ENCODE data around the gene CYFIP1.

The CYFIP1 gene

DNA sequence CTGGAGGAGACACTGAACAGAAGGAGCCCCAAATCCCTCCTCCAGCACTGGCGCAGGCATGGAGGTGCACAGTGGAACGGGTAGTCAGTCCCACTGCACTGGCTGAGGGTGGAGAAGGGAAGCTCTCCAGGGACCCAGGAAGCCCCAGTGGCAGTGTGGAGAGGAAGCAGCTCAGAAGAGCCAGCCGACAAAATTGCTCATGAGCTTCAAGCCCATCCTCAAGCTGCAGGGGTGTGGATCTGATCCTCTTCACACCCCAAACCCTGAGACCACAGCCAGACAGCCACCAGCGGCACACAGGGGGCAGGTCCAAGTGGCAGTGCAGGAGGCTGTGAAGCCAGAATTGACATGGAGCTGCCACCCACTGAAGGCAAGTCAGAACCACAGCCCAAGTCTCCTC, 32.1 kb downstream of the CYFIP1 start:
- no peak for DNase-seq

- no peak for DNase-seq
Observed at GRCh38 chr15:22947101-22948000, 32.8 kb downstream of the CYFIP1 start.

- no peak for DNase-seq
Observed at GRCh38 chr15:22945071-22945470, 35.1 kb downstream of the CYFIP1 start.

DNA sequence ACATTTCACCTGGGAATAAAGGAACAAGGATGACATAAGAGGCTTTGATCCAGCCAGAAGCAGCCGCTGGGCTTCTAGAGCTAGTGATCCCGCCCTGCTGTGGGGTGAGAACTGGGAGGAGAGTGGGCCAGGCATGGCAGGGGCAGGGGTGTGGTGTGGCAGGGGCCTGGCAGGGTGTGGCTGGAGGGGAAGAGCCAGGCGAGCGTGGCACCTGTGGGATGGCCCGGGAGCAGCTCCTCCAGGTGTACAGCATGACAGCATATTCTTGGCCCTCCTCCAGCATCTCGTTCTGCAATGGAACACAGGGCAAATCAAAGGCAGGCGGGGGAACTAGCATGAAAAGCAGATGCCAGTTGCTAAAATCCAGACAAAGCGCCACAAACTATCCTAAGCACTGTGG, 35.5 kb downstream of the CYFIP1 start:
- DNase-seq, result no peak

DNA sequence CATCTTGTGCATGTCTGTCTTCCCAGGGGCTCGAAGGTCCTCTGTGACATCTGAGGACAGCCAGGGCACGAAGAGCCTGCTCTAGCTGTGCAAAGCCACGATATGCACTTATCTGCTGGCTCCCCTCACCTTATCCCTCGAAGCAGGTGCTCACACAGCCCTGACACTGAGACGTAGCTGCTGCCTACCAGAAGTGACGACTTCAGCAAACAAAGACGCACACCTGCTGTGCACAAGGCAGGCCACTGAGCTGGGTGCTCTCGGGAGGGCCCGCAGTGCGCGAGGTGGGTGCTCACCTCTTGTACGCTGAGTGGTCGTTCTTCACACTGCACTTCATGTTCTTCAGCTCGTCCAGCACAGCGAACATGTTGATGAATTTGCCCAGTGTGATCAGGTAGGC, 37.3 kb downstream of the CYFIP1 start:
- DNase-seq, result no peak

GRCh38 chr15:22942306-22942855, 37.8 kb downstream of the CYFIP1 start:
- DNase-seq, result no peak

DNA sequence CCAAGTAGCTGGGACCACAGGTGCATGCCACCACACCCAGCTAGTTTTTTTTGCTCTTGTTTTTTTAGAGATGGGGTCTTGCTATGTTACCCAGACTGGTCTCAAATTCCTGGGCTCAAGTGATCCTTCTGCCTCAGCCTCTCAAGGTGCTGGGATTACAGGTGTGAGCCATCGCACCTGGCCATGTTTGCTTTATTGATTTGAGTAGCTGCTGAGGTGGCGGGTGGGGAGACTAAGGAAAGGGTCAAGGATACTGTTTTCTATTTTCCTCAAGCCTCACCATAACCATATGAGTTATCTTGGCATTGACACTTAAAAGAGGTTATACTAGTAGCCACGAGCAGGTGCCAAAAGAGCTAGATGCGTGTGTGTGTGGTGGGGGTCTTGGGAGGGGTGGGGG, 39.0 kb downstream of the CYFIP1 start:
- no peak for DNase-seq

GRCh38 chr15:22939652-22940061, 40.5 kb downstream of the CYFIP1 start:
- no peak for DNase-seq

GRCh38 chr15:22939051-22939450, 41.1 kb downstream of the CYFIP1 start:
- DNase-seq, result no peak

DNA sequence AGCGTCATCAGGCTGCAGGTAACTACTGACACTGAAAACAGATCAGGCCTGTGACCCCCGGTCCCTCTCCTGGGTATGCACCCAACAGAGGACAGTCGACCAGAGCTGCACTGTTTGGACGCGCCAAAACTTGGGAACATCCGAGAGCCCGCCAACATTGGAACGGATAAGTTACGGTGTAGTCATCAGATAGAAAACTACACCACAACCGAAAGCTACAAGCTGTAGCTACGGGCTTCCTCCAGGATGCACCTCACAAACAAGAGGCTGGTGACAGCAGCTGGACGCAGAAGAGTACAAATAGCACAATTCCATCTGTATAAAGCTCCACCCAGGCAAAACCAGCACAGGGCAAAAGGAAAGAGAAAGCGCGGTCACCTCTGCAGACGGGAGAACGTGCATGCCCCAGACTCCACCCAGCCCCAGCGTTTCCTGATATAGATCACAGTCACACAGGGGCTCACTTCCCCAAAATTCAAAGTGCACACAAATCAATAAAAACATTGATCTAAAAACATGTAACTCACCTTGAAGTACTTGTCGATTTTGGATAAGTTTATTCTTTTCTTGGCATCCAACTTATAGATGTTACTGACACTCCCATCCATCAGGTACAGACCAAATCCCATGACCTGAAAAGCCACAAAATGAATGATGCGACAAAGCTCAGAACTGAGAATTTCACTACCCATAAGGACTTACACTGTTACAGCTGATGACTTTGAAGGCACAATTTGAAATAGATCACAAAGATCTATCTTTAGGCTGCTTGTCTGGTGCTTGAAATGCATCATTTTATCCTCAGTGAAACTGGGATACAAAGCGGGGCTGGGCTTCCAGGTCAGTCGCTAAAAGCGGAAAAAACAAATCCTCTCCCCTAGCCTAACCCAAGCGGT, 43.3 kb downstream of the CYFIP1 start:
- no peak for DNase-seq

DNA sequence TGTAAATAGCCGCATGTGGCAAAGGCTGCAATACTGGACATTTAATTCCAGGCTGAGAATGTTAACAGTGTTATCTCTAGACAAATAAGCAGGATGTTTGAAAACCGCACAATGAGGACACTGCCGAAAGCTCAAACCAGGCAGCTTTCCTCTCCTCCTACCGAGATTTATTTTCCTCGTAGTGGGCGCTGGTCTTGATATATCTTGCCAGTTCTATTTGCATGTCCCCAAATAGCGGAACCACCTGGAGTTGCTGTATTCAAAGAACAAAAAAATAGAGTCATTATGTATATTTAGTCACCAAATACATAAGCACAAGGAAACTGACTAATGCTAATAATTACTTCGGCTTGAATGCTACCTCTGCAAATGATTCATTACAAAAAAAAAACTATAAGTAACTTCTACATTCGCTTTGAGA, 46.5 kb downstream of the CYFIP1 start:
- no peak for DNase-seq

- DNase-seq, result no peak
Observed at GRCh38 chr15:22931784-22932536, 48.2 kb downstream of the CYFIP1 start.

GRCh38 chr15:22930782-22931484, 49.2 kb downstream of the CYFIP1 start:
- DNase-seq, result no peak

DNA sequence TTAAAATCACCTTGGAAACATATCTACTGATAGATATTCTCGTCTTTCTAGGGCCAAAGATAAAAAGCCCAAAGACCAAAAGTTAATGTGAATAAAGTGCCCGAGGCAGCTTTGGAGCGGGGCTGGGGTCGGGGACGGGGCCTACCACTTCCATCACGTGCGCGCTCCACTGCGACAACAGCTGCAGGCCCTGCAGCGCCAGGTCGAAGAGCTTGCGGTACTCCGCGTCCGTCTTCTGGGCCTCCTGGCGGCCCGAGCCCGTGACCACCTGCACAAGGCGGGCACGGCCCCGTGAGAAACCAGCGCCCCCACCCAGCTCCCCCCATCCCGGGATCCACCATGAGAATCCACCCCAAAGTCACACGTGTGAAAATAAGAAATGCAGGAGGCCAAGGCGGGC, 52.4 kb downstream of the CYFIP1 start:
- no peak for DNase-seq

DNA sequence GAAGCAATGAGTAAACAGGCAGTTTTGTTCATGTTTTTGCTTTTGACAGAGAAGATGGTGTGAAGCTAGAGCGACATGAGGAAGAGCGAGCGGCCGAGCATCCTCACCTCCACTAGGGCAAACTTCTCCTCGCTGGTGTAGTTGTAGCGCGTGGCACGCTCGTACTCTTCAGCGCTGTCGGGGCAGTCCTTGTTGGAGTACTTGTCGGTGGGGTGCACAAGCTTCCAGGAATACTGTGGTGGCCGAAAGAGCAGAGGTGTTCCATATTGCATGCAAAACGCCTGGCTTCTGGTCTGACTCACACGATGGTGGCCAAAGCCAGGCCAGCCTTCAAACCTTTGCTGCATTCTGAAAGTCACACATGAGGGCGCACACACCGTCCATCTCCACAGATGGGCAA, 54.3 kb downstream of the CYFIP1 start:
- DNase-seq, result no peak

DNA sequence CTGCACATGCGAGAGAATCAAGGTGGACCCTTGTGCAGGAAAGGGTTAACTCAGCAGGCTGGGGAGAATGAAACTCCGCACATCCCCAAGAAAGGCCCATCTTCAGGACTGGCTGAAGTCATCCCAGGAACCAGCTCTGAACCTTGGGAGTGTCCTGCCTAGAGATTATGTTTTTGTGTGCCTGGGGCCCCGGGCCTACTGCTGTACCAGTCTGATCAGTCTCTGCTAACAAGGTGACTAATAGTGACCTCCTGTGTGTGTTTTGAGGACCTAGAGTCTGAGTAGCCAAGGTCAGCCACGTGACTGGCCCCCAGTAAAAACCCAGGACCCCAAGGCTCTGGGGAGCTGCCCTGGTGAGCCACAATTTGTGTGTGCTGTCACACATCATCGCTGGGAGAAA, 58.2 kb downstream of the CYFIP1 start:
- DNase-seq, result no peak

GRCh38 chr15:22919171-22919570, 61.0 kb downstream of the CYFIP1 start:
- DNase-seq, result no peak

- DNase-seq, result no peak
Observed at GRCh38 chr15:22918596-22919140, 61.5 kb downstream of the CYFIP1 start.

GRCh38 chr15:22918056-22918455, 62.1 kb downstream of the CYFIP1 start:
- no peak for DNase-seq

- DNase-seq, result no peak
Observed at GRCh38 chr15:22917556-22917955, 62.6 kb downstream of the CYFIP1 start.

DNA sequence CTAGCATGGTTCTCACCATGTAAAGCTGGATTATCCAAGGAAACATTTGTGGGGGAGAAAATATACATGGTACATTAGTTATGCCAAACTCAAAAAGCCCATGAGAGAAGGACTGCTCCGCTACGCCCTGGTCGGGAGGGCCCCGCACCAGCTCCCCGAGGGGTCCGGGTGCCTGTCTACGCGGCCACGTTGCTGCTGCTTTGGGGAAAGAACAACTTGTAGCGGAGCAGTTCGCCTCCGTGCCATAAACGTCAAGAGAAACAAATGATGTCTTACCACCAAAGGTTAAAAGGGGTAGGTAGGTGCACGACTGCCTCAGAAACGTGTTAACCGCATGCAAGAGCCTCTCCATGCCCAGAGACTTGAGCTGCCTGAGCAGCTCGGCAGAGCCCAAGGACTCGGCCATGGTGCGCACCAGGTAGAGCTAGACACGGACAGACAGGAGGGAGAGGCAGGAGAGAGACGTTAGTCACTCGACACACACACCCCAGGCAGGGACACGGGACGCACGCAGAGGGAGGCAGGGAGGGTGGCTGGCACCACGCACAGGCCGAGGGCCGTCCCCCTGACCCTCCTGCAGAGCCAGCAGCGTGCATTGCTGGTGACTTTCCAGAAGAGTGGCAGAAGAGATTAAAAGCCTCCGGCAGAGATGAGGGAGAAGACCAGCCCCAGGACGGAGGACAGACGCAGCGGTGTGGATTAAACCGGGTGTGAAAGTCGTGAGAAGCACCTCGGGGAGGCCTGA, 63.4 kb downstream of the CYFIP1 start:
- no peak for DNase-seq
